Hematopoietic multipotent progenitor cell treated with erythropoietin and hydrocortisone succinate and interleukin-3 and kit ligand, for 4 days (in vitro differentiated cells): ENCODE results near the gene TSPAN19.

ENCODE experiments used
- DNase-seq: peaks from one replicate; pipeline ENCODE4 v3.0.0-alpha.2; 2015

Gene TSPAN19

DNA sequence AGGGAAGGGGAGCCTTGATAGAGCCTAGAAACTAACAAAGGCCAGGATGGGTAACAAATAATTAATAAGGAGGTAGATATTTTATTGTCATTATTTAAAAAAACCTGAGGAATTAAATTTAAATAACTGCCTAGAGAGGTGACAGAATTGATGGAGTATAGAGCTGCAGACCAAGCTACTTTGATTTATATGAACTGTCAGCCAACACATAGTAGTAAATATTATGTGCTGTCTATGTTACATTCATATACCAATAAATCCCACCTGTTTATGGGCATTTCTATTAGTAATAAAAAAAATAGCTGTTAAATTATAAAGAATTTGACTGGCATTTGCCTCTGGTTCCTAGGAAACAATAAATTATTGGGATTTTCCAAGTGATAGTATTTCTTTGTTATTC lies 37.7 kb downstream of the TSPAN19 start:
- no peak for DNase-seq

DNA sequence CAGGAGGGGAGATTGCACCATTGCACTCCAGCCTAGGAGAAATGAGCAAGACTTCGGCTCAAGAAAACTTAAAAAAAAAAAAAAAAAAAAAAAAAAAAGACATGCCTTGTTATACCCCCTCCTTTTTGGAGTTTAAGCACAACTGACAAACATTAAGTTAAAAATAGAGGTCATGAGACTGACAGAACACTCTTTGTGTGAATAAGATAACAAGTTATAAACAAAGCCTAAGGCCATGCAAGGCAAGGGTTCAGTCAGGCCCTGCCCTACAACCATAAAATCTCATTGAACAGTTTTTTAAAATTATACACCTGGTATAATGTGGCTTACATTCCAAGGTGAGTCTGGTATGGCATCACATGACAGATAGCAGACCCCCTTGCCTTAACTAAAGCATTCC lies 39.3 kb downstream of the TSPAN19 start:
- no peak for DNase-seq

DNA sequence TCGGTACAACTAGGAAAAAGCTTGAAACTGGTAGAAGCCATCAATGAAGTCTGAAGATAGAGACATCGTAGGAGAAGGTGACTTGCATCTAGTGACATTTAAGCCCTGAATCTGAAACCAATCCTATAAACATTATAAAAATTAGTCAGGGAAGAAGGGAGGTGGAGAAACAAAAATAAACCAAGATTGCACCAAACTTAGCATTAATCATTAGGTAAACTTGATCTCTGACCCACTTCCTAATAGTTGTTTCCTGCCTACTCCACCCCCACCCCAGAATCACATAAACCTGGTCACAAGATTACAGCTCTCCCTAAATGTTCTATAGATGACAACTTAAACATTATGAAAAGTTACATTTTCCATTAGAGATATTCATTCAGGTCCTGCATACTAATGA lies 40.4 kb downstream of the TSPAN19 start:
- DNase-seq = no peak

DNA sequence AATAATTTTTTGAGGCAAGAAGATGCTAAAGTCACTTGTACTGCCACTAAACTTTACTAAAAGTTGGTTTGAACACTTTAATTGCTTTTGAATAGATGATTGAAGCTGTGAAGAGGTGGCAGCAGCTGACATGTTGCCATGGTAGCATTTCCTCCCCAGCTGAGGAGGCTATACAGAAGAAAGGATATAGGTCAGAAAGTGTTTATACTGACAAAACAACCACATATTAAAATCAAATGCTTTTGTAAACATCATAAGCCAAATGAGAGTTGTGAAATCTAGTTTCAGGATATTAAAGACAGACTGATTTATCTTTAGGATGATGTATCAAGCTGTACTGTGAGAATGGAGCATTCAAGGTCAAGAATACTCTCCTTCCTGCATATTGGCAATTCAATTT lies 41.7 kb downstream of the TSPAN19 start:
- DNase-seq = no peak

DNA sequence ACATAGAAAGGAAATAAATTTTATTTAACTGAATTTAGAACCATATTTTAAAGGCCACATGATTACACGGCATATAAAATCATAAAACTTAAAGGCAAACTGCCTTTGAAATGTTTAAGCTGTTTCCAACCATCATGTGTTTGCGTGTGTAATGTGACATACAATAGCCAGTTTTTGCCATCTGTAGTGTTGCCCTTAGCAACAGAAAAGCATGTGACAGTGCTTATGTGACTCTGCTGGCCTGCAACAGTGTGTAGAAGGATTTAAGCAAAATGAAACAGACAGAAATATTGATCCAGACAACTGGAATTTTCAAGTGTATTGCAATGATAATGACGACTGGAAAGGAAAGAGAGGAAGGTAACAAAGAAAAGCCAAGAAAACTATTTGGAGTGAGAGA lies 49.5 kb downstream of the TSPAN19 start:
- DNase-seq = no peak

DNA sequence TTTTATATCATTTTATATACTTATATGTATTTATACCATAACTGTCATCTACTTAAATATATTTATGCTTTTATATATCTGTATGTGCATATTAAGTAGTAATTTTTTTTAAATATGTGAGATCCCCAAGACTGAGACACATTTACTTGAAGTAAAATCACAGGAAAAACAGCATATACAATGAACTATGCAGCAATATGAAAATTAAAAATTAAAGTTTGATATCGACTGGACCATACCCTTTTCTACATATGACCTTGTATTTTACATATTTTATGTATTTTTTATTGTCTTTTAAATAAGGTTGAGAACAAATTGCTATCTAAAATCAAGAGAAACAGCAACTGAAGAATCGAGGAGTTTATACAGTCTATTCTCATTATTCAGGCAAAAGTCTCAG lies 50.0 kb downstream of the TSPAN19 start:
- no peak for DNase-seq

DNA sequence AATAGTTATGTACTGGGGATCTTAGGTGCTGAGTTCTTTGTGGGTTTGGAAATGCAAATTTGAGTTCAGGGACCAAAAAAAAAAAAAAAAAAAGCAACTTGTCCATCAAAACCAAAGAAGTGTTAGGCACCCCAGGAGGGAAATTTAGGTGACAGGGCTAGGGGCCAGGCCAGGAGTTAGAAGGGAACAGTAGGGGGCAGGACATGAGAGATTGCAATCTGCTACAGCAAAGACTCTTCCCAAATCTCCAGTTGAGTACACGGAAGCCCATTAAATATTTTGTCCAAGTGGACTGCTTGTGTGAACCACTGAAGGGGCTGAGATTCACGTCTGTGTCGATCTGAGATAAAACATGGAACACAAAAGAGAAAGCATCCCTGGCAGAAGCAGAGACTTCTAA lies 52.8 kb downstream of the TSPAN19 start:
- DNase-seq = no peak

DNA sequence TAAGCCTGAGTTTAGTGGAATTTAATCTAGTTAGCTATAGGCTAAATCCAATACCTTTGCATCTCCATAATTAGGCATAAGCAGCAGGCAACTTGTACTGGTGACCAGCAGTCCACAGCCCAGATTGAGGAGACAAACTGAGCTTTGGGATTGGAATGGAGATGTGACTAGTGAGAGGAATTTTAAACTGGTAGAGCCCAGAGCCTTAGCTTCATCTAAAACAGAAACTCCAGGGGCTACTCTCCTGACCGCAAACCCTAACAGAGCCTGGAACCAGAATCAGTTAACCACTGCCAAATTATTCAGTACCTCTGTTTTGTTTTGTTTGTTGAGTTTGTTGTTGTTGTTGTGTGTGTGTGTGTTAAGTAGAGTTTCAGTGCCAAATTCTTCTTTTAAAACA lies 53.2 kb downstream of the TSPAN19 start:
- no peak for DNase-seq

DNA sequence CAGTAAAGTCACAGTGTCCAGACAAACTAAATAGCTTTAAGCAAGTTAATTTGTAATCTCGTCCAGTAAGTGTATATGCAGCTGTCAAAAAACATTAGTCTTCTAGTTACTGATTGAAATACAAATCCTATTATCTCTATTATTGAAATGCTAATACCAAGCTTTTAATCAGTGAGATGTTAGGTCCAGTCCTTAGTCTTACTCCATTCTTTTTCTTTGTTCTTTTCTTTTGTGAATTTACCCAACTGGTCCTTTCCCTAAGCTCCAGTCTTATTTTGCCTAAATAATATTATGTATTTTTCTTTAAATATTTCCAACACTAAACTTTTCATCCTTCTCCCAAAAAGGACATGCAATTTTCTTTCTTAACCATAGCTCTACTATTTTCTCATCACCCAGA lies 57.2 kb downstream of the TSPAN19 start:
- DNase-seq = no peak

DNA sequence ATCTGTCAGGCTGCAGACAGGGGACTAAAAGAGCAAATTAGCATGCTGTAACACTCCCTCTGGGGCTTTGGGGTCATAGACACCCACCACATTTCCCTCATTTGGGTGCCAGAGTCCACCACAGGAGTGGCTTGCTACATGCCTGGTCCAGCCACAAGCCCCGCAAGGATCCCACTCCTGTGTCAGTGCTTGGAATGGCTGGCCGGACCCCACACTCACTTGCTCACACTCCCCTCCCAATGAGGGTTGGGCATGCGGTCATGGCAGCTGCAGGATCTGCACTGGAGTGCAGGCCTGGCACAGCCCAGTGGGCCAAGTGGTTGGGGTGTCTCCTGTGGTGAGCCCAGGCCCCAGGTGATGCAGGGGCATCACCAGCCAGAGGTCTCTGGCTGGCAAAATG lies 59.9 kb downstream of the TSPAN19 start:
- no peak for DNase-seq

DNA sequence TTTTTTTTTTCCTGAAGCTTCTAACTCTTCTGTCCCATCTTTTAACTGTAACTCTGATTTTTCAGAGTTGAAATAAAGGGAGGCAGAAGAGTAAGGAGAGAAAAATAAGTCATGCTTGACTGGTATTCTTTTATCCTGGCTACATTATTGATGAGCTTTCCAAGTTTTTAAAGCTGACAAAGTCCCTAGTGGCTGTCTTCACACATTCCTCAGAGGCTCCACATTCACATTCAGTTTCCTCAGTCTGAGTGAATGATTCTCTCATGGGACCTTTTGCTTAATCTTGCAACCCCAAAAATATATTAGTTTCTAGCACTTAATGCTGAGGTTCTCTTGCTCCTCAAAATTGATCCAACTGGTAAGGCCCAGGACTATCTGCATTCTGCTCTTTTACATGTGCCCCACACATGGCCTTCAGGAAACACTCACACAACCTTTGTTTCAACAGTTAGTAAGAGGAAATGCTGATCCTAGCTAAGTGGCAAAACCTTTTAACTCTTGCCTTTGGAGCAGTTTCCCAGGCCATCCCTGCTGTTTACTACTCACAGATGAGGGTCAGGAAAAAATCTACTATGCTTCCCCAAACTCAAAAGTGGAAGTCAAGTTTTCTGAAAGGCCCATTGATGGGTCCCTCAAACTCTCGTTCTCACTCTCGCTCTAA lies 61.8 kb downstream of the TSPAN19 start:
- DNase-seq = no peak

DNA sequence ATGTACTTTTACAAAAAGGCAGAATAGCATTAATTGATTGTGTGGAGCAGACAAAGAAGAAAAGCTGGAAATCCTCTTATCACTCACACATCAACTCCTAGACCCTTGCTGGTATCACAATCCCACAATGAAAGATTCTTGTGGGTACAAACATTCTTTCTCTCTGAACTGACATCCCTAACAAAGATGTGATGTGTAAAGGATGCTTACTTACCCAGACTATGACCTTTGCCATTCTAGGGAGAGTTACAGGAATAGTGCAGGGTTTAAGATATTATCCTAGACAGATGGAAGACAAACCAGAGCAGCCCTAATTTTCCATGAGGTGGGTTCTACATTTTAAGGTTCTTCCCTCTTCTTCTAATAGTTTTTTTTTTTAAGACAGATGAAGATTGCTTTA lies 63.1 kb downstream of the TSPAN19 start:
- DNase-seq = no peak

DNA sequence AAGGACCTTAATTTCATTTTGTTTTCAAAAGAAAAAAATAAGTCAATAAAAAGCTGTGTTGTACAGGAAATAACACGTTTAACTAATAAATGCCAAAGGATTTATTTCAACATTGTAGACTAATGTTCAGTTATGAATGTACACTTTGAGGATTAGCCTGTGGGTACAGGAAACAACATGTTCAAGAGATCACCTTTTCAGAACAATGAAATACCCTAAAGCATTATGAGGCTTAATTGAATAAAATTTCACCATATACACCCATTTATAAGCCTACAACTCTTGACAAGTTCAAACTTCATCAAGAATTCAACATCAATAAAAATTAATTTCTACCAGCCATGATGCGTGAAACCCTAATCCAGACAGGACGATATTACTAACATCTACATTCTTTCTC lies 66.9 kb downstream of the TSPAN19 start:
- DNase-seq = no peak
